Parietal lobe (tissue), 1 donor: ENCODE results near the gene ZKSCAN2. TPM values are rescaled to one million over a fixed set of nuclear protein-coding genes. Genes with fewer than 3 reads are reported as not detected.

Experiments used
- total RNA-seq: library from RNA; depleted of rRNA; stranded (reverse); fragments of >200 nt; gene quantifications from one replicate; pipeline ENCODE4 v1.2.3, GENCODE V29; 2014

ZKSCAN2 gene
- 25.0 TPM for total RNA-seq

GRCh38 chr16:25257470-25257955 is at the start of gene ZKSCAN2:
Gene ZKSCAN2 (minus strand): TSS chr16:25257845. CDS start chr16:25257127, 718 bp downstream.

Other genes starting within 250 kb of the ZKSCAN2 start
- 61.3 TPM for gene ARHGAP17, start 242.5 kb downstream of the ZKSCAN2 start, total RNA-seq
- 62.3 TPM for gene LCMT1, start 146.1 kb downstream of the ZKSCAN2 start, total RNA-seq
- not detected for gene AQP8, start 40.9 kb downstream of the ZKSCAN2 start, total RNA-seq